GM19455 (cell line): Measurements from ENCODE around the gene MANSC4.

Experiments
- ATAC-seq: cut with Tn5 transposase; IDR thresholded peaks from one replicate; pipeline ENCODE4 v1.9.1; 2021; ENCODE audit not compliant: unreplicated experiment

MANSC4 gene

DNA sequence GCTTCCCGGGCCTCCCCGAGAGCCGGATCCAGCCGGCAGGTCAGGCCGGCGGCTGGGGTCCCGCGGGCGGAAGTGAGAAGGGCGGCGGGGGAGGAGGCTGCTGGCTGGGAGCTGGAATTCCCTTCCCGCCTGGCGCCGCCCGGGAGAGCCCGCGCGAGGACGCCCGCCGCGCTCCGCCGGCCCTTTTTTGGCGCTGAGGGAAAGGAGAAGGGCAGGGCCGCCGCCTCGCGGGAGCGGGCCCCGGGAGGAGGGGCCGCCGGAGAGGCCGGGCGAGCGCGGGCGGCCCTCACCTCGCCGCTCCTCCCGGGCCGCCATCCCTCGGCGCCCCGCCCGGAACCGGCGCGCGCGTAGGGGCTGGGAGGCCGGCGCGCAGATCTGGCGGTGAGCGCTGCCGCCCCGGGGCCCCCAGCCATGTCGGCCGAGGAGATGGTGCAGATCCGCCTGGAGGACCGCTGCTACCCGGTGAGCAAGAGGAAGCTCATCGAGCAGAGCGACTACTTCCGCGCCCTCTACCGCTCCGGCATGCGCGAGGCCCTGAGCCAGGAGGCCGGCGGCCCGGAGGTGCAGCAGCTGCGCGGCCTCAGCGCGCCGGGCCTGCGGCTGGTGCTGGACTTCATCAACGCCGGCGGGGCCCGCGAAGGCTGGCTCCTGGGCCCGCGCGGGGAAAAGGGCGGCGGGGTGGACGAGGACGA is at the start of gene MANSC4, which contains the start of gene KLHL42:
TSS of gene MANSC4 (minus strand) at position 317 of the 692 bp plus-strand sequence. CDS start 8,960 bp downstream, outside the sequence.
TSS of gene KLHL42 (plus strand) at position 314 of the 692 bp plus-strand sequence. CDS start at position 412, 98 bp downstream.
- ATAC-seq: peak; percentile 79

DNA sequence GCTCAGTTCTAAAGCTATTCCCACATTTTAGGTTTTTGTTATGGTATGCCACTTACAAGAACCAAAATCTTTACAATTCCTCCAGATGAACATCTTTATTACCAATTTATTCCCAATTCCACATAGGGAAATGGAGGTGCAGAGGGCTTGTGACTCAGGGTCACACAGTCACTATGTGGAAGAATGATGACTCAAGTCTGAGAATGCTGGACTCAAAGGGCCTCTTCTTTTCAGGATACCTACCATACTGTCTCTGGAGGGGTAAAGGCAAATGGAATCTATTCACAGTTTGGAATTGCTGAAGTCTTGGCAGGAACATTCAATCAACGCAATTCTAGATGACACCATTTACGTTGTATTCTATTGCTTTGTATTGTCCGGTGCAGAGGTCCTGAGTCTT is 48.2 kb upstream of the MANSC4 start:
- ATAC-seq: no peak

DNA sequence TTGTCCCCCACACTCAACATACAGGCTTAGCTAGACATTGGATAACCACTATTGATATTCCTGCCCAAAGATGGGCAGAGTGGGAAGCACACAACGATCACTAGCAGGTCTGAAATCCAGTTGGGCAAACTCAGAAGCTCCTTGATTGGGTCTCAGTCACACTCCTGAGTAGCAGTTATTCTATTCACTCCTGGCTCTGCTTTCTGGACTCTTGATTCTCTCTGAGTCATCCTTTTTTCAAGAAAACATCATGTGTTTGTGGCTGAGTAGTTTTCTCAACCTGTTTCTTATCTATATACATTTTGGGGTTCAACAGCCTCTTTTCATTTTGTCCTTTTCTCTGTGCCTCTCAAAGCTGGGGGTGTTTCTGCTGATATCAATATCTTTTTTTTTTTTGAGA is 46.0 kb upstream of the MANSC4 start:
- no peak for ATAC-seq

DNA sequence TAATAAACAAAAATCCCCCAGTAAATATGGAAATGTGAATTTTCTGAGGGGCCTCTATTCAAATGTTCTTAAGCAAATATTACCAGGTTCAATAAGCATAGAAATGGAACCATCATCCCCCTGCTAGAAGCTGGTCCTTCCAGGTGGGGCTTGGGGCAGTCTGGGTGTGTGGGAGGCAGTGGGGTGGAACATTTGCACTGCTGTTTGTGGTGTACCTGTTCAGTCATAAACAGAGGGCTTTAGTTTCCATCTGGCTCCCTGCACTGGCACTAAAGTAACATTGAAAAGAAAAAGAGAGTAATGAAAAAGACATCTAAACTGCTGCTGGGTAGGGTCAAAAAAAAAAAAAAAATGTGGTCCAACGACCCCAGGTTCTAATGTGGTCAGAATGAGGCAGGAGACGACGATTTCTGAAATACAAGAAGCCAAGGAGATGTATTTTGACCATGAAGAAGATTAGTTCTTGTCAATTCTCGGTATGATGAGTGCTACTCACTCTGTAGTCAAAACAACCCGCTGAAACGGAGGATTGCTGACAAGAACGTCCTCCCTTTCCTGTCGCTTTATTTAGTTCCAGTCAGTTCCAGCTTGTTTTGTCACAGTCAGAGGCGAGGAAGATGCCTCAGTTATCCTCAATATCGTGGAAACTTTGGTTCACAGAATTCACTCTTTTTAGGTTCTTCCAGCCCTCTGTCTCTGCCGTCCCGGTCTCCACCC is 44.2 kb upstream of the MANSC4 start:
- ATAC-seq: peak; percentile 61

DNA sequence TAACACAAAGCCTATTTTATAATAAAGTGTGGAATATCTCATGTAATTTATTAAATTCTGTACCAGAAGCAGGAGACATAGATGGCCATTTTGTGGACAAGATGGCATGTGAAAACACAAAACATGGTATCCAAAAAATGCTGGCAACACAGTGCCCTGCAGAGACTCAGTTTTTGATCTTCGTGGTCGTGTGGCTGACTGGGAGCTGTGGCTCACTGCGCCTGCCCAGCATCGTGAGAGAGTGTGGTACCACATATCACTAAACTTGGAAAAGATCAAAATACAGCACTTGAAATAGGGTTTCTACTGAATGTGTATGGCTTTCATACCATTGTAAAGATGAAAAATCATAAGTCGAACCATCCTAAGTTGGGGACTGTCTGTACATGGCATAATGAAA is 43.0 kb upstream of the MANSC4 start:
- no peak for ATAC-seq

DNA sequence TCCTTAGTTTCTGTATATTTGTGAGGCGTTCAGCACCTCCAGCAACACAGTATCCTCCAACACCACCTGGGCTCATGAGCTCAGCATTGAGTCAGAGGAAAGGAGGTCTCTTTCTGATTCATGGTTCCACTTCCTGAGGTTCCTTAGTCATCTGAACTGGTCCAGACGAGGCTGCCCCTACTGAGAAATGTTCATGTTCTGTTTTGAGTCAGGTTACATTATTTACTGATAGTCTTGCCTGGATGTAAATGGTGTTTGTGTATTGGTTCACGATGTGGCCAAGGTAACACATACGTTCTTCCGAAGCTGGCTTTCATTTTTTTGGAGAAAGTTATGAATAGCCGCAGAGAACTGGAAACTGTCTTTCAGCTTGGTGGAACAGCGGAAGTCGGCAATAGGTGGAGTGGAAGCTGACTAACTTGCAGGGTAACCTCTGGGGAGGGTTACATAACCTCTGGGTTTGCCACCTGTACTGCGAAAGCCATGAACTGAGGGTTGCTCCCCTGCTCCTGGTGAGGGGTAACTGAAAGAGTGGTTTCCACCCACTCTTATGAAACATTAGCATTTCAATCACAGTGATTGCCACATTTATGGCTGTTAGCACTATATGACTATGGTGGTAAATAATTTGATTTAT is 42.2 kb upstream of the MANSC4 start:
- peak; percentile 72 for ATAC-seq

DNA sequence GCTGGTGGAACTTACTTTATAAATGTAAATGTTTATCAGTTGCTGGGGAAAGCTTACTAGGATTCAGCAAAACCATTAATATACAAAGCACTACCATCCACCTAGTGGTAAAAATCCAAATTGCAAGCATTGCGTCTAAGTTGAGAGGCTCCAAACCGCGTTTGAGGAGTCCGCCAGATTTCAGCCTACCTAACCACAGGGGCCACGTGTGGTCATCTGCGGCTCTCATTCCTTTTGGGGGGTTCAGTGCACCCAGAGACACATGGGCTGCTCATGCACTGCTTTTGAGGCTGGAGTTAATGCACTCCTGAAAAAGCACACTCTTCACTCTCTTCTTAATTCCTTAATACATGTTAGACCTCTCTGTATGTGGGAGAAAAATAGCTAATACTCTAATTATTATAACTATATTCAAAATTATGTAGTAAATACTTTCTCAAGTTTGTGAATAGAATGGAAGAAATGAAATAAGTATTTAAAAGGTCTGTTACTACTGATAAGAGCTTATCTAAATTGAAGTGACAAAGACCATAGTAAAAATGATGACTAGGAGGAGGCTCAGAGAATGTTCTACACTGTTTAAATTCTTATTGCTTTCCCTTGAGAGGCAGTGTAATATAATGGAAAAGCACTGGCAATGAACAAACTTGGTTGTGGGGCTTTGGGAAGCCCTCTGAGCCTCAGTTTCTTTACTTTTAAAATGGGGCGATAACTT is 41.4 kb upstream of the MANSC4 start:
- ATAC-seq: no peak

DNA sequence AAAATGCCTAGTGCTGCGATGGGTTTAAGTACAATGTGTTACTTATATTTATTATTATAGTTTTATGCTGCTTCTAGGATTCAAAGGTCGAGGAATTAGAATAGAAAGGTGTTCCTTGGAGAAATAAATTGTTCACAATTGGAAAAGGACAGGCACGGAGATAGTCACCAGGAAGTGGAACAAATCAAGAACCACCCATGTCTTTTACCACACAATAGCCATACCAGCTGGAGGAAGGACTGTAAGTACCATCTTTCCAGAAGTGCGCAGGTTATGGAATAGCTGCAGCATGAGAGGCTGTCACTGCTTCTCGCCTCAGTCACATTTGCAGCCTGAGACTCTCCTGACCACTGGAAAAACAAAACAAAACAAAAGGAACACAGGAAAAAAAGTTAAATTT is 40.5 kb upstream of the MANSC4 start:
- no peak for ATAC-seq

DNA sequence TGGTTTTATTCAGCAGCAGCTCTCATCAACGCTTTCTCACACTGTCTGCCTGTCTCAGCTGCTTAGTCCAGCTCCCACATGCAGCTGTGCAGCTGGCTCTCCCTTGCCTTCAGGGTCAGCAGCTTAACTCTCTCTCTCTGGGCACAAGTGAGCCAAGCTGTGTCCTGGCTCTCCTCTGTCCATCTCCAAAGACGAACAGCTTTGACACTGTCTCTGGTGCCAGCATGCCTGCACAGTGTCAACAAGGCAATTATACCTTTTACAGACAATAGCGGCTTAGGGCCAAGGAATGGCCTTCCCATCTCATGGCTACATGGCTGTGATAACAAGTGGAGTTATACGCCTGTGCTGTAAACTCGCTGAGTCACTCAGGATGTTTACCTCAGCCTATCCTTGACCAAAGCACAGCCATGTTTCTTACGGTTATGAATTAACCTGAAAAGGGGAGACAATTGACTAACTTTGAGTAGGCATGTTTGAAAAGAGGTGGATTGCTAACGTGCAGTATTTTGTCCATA is 38.4 kb upstream of the MANSC4 start:
- ATAC-seq: no peak

DNA sequence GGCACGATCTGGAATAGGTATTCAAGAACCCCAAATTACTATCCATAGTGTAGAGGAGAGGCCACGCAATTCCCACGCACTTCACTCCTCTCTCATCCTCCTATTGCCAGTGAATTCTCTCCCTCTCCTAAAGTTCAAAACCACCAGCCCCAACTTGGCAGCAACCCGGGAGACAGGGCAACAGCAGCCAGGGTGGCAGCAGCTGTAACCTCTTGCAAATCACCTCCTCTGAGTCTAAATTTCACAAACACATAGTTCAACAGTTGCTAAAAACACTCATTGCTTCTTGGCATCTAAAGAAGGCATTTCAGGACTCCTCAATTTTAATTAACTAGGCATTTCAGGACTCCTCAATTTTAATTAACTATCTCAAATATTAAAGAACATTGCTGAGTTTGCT is 37.7 kb upstream of the MANSC4 start:
- ATAC-seq: no peak

DNA sequence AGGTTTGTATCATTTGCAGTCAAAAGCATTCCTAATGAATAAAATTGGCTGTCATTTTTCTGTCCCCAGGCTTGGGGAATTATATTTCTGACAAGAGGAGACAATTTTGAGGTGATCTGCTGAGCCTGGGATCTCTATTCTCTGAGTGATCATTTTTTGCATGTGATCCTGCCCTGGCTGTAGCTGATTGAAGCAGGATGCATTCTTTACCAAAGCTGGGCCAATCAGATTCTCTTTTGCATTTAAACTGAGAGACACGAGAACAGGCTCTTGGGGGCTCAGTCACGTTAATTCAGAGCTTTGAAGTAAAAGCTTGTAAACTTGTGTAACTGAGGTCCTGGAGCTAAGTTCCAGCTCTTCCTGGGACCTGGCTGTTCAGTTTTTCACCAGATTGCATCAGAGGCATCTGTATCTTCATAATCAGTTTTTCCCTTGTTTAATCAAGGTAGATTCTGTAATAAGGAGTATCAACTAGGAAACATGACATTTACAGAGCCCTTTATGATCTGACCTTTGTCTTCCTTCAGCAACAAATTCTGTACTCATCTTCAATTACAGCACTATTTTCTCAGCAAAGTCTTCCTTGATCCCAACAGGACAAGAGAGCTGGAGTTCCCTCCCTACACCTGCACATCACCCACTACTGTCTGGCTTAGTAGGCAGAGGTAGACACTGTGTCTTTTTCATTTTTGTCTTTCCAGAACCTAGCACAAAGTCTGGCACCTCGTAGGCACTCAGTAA is 35.0 kb upstream of the MANSC4 start:
- no peak for ATAC-seq

DNA sequence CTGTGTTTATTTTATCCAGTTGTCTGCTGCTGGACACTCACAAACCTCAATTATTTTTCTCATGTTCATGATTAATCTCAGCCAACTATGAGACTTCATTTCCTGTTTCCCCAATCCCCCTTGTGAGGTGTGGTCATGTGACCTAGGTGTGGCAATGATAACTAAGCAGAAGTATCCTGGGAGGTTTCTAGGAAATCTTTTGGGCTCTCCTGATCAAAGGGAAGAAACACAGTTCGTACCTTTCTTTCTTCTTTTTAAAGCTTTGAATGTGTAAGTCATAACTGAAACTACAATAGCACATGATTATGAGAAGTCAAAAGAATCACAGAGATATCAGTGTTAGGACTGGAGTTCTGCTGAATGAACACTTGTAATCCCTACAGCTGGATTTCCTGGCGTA is 34.4 kb upstream of the MANSC4 start:
- no peak for ATAC-seq

DNA sequence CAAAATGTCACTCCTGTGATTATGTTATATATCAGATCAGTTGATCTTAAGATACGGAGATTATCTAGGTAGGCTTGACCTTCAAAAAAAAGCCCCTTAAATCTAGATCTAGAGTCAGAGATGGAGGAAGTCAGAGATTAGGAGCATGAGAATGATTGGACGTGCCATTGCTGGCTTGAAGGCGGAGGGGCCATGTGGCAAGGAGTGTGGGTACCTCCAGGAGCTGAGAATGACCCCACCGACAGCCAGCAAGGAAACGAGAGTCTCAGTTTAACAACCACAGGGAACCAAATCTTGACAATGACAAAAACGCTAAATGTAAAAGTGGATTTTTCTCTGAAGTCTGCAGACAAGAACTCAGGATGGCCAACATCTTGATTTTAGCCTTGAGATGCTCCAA is 32.5 kb upstream of the MANSC4 start:
- no peak for ATAC-seq

DNA sequence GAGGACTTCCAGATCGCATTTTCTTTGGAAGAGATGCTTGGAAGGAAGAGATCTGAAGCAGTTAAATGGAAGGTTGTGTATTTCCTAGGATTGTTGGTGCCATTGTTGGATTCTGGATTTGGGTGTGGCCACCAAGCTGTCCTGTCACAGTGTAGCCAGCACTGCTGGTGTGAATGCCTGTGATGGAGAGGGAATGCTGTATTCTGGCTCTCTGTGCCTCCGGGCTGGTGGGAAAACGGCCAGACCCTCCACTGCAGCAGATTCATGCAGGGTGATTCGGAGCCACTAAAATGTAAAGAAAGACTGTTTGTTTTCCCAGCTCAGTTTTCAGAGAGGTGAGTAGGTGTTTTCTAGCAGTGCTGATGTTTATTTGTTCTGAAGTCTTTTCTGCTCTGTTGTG is 30.7 kb upstream of the MANSC4 start:
- ATAC-seq: no peak

DNA sequence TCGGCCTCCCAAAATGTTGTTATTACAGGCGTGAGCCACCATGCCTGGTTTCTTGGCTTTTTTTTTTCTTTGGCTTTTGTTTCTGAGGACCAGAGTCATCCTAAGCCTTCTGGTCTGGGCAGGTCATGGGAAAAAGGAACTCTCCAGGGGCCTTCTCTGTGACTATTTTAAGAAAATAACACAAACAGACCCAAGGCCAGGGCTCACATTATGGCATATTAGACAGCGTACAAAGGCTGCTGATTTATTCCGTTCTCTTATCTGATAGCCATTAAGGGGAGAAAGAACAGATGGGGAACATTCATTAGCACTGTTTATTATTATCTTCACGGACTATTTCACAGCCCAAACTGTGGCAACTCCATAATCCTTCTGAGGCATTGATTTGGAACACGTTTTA is 28.8 kb upstream of the MANSC4 start:
- no peak for ATAC-seq

DNA sequence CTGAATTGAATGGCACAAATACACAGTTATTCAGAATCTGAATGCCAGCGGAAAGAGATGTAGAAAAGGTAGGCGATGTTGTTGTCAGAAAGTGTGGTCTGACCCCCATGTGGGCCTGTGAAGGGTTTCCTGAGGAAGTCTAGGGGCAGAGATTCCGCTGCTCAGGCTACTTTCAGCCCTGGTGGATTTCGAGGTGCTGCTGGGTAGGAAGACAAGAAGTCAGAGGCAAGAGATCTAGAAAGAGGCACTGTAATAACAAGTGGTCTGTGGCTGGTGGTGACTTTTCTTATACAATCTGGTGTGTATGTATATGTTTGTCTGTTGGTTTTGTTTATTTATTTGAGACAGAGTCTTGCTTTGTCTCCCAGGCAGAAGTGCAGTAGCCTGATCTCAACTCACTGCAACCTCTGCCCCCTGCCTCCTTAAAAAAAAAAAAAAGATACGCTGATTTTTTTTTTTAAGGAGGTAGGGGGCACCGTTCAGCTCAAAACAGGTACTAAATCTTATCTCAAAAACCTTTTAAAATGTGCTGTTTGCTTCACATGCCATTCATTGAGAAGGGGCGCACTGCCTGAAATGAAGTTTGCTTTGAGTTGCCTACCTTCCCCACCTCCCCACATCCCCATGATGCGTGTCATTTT is 27.1 kb upstream of the MANSC4 start:
- ATAC-seq: no peak

DNA sequence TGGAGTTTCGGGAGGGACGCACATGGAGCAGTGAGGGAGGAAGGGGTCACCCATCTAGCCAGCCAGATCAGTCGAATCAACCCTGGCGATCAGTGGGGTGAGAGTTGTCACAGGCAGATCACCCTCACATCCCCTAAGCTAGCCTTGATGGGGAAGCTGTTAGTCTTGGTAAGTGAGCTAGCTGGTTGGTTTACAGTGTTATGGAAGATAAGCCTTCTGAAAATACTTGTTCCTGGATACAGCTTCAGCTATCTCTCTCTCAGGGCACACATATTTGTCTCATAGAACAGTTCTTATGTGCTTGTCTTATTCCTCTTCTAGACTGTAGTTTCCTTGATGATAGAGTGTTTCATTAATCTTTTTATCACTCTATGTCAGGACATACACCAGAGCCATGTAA is 26.2 kb upstream of the MANSC4 start:
- ATAC-seq: no peak

DNA sequence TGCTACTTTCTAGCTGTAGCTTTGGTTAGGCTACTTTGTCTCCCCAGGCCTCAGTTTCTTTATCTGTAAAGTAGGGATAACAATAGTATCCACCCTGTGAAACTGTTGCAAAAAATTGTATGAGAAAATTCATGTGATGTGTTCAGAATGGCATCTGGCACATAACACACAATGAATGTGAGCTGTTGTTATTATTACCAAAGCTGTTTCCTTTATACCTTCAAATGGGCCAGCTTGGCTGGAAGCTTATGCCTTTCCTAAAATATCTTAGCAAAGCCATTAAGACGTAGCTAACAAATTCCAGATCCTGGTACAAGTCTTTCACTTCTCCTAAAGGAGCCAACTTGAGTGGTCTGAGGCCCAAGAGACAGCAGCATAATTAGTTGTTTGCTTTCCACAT is 25.2 kb upstream of the MANSC4 start:
- ATAC-seq: no peak

DNA sequence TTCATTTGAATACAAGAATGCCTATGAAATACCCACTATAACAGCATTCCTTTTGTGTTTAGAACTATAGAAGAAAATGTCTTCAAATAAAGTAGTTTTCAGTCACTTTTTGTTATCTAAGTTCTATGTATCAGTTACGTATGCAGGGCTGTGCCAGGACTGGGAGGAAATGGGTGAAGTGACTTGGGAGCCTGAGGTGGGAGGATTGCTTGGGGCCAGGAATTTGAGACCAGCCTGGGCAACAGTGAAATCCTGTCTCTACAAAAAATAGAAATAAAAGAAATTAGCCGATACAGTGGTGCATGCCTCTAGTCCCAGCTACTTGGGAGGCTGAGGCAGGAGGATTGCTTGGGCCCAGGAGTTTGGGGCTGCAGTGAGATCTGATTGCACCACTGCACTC is 22.9 kb upstream of the MANSC4 start:
- ATAC-seq: no peak

DNA sequence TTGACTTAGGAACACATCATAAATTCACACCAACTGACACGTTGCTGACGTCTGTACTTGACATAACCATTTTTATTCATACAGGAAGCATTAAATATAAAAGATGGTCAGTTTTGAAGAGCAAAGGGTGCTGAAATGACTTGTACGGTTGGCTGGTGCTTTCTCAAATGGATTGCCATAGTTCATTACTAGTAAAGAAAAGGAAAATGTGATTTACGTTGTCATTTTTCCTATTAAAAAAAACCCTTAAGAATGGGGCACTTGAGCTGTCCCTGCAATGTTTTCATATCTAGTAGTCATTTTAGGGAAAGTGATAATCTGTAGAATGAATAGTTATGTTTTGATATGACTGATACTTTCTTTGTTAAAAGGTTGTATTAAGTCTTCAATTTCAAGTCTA is 22.5 kb upstream of the MANSC4 start:
- ATAC-seq: no peak
